Measurements from ENCODE around the gene ATRN. TPM values are rescaled to one million over a fixed set of nuclear protein-coding genes. Genes with fewer than 3 reads are reported as not detected.

ATRN gene
- total and polyA plus RNA-seq, 2 of the 8 experiments (the other 6 are each of a cell fraction or from before 2014, with no cell fraction given): 12.0 to 17.4 TPM

GRCh38 chr20:3613821-3614440 is 143.1 kb downstream of the ATRN start (continued):
- TF ChIP-seq E2F6 (IDR thresholded peaks at IDR 0.05): no peak
- TF ChIP-seq, protein P1, sequence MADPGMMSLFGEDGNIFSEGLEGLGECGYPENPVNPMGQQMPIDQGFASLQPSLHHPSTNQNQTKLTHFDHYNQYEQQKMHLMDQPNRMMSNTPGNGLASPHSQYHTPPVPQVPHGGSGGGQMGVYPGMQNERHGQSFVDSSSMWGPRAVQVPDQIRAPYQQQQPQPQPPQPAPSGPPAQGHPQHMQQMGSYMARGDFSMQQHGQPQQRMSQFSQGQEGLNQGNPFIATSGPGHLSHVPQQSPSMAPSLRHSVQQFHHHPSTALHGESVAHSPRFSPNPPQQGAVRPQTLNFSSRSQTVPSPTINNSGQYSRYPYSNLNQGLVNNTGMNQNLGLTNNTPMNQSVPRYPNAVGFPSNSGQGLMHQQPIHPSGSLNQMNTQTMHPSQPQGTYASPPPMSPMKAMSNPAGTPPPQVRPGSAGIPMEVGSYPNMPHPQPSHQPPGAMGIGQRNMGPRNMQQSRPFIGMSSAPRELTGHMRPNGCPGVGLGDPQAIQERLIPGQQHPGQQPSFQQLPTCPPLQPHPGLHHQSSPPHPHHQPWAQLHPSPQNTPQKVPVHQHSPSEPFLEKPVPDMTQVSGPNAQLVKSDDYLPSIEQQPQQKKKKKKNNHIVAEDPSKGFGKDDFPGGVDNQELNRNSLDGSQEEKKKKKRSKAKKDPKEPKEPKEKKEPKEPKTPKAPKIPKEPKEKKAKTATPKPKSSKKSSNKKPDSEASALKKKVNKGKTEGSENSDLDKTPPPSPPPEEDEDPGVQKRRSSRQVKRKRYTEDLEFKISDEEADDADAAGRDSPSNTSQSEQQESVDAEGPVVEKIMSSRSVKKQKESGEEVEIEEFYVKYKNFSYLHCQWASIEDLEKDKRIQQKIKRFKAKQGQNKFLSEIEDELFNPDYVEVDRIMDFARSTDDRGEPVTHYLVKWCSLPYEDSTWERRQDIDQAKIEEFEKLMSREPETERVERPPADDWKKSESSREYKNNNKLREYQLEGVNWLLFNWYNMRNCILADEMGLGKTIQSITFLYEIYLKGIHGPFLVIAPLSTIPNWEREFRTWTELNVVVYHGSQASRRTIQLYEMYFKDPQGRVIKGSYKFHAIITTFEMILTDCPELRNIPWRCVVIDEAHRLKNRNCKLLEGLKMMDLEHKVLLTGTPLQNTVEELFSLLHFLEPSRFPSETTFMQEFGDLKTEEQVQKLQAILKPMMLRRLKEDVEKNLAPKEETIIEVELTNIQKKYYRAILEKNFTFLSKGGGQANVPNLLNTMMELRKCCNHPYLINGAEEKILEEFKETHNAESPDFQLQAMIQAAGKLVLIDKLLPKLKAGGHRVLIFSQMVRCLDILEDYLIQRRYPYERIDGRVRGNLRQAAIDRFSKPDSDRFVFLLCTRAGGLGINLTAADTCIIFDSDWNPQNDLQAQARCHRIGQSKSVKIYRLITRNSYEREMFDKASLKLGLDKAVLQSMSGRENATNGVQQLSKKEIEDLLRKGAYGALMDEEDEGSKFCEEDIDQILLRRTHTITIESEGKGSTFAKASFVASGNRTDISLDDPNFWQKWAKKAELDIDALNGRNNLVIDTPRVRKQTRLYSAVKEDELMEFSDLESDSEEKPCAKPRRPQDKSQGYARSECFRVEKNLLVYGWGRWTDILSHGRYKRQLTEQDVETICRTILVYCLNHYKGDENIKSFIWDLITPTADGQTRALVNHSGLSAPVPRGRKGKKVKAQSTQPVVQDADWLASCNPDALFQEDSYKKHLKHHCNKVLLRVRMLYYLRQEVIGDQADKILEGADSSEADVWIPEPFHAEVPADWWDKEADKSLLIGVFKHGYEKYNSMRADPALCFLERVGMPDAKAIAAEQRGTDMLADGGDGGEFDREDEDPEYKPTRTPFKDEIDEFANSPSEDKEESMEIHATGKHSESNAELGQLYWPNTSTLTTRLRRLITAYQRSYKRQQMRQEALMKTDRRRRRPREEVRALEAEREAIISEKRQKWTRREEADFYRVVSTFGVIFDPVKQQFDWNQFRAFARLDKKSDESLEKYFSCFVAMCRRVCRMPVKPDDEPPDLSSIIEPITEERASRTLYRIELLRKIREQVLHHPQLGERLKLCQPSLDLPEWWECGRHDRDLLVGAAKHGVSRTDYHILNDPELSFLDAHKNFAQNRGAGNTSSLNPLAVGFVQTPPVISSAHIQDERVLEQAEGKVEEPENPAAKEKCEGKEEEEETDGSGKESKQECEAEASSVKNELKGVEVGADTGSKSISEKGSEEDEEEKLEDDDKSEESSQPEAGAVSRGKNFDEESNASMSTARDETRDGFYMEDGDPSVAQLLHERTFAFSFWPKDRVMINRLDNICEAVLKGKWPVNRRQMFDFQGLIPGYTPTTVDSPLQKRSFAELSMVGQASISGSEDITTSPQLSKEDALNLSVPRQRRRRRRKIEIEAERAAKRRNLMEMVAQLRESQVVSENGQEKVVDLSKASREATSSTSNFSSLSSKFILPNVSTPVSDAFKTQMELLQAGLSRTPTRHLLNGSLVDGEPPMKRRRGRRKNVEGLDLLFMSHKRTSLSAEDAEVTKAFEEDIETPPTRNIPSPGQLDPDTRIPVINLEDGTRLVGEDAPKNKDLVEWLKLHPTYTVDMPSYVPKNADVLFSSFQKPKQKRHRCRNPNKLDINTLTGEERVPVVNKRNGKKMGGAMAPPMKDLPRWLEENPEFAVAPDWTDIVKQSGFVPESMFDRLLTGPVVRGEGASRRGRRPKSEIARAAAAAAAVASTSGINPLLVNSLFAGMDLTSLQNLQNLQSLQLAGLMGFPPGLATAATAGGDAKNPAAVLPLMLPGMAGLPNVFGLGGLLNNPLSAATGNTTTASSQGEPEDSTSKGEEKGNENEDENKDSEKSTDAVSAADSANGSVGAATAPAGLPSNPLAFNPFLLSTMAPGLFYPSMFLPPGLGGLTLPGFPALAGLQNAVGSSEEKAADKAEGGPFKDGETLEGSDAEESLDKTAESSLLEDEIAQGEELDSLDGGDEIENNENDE (IDR thresholded peaks at IDR 0.05; ENCODE audit: insufficient replicate concordance, low read length): no peak
- no peak for TF ChIP-seq KDM5A (IDR thresholded peaks at IDR 0.05; ENCODE audit: low read length)

Measured in H1 (cell line).